ENCODE measurements around the gene TPP1. TPM values are rescaled to one million over a fixed set of nuclear protein-coding genes. Genes with fewer than 3 reads are reported as not detected.

The TPP1 gene
- polyA plus RNA-seq, 2 of the 4 experiments (the other 2 are of a cell fraction): 41.6 to 53.2 TPM

DNA sequence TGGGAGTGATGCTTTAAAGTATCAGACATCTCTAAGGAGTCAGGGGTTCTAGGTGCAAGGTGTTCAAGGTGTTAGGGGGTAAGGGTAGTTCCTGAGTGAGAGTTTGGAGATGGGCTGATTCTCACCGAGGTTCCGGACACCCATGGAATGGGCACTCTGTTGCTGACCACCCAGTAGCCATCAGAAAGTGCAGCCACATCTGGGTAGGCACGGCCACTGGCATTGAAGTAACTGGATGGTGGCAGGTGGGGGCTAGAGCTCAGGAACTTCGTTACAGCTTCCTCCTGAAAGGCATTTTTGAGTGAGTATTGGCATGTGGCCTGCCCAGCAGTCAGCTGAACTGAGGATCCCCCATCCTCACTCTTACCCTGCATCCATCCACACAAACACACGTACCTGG is 4.2 kb downstream of the TPP1 start:
- no peak for DNase-seq (ENCODE audit: low read depth in 1 of 2, low spot score in 1 of 2)
- TF ChIP-seq SREBF2 (IDR thresholded peaks at IDR 0.05) (no peak), HOXB5 (CRISPR knock-in tag; IDR thresholded peaks at IDR 0.05) (no peak), TFCP2L1 (CRISPR knock-in tag; IDR thresholded peaks at IDR 0.05) (no peak), CBX8 (IDR thresholded peaks at IDR 0.05) (no peak), FOSB (CRISPR knock-in tag; IDR thresholded peaks at IDR 0.05) (no peak), CHD4 (IDR thresholded peaks at IDR 0.05; ENCODE audit: borderline replicate concordance) (no peak), ZC3H11A (IDR thresholded peaks at IDR 0.05) (no peak)
- TF ChIP-seq, protein P1, sequence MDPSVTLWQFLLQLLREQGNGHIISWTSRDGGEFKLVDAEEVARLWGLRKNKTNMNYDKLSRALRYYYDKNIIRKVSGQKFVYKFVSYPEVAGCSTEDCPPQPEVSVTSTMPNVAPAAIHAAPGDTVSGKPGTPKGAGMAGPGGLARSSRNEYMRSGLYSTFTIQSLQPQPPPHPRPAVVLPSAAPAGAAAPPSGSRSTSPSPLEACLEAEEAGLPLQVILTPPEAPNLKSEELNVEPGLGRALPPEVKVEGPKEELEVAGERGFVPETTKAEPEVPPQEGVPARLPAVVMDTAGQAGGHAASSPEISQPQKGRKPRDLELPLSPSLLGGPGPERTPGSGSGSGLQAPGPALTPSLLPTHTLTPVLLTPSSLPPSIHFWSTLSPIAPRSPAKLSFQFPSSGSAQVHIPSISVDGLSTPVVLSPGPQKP (IDR thresholded peaks at IDR 0.05; ENCODE audit: low read depth, low read length): no peak
- ChIA-PET POLR2A (no interaction called here), CTCF (interaction anchor here (1.1 to 4.3 kb wide), 5 partner anchors 10 to 252 kb away, joined by 3 to 27 read pairs (median 4); partner anchors contain the start of gene MRPL17)
- 89% methylated on average over 5 of the region's 5 CpGs for WGBS (ENCODE audit: missing lambda C conversion rate)
- Histone ChIP-seq H3K27ac (no peak overlapping the region), H3K4me1 (peaks cover 28% of the 10 kb centered on the region), H3K9me3 (no peaks in the 10 kb centered on the region), H3K4me3 (no peak overlapping the region), H3K4me2 (no peak overlapping the region)
- FAIRE-seq: no peak
- ATAC-seq: no peak

DNA sequence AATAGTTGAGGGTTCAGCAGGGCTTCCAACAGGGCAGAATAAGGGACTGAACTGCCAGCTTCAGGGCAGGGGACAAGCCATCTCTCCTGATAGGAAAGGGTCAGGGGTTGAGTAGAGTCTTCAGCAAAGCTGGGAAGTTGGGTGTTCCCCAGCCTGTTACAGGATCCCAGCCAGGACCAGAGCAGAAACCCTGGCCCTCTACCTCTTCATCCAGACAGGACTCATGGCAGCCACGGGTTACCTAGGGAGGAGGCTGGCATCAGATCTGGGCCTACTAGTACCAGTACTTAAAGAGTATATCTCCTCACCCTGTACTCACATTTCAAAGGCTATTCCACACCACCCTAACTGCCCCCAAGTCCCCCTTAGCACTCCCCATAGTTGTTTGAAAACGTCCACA is 4.8 kb downstream of the TPP1 start:
- Histone ChIP-seq H3K9me3 (no peaks in the 10 kb centered on the region), H3K4me2 (no peak overlapping the region), H3K27ac (no peak overlapping the region), H3K4me1 (peaks cover 23% of the 10 kb centered on the region), H3K4me3 (no peak overlapping the region)
- DNase-seq (ENCODE audit: low read depth in 1 of 2, low spot score in 1 of 2): no peak
- 70% methylated on average over 2 of the region's 2 CpGs for WGBS (ENCODE audit: missing lambda C conversion rate)
- TF ChIP-seq ESRRA (IDR thresholded peaks at IDR 0.05; ENCODE audit: borderline replicate concordance, low read length): no peak
- TF ChIP-seq NPAS2 (CRISPR knock-in tag; IDR thresholded peaks at IDR 0.05; ENCODE audit: borderline replicate concordance): no peak
- TF ChIP-seq, protein P2, sequence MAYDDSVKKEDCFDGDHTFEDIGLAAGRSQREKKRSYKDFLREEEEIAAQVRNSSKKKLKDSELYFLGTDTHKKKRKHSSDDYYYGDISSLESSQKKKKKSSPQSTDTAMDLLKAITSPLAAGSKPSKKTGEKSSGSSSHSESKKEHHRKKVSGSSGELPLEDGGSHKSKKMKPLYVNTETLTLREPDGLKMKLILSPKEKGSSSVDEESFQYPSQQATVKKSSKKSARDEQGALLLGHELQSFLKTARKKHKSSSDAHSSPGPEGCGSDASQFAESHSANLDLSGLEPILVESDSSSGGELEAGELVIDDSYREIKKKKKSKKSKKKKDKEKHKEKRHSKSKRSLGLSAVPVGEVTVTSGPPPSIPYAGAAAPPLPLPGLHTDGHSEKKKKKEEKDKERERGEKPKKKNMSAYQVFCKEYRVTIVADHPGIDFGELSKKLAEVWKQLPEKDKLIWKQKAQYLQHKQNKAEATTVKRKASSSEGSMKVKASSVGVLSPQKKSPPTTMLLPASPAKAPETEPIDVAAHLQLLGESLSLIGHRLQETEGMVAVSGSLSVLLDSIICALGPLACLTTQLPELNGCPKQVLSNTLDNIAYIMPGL (CRISPR knock-in tag; IDR thresholded peaks at IDR 0.05; ENCODE audit: borderline replicate concordance): no peak
- TF ChIP-seq RCOR1 (IDR thresholded peaks at IDR 0.05; ENCODE audit: low read depth, low read length): no peak
- TF ChIP-seq, protein P3, sequence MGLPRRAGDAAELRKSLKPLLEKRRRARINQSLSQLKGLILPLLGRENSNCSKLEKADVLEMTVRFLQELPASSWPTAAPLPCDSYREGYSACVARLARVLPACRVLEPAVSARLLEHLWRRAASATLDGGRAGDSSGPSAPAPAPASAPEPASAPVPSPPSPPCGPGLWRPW (IDR thresholded peaks at IDR 0.05): no peak
- TF ChIP-seq CHD2 (IDR thresholded peaks at IDR 0.05; ENCODE audit: low read length, partially characterized antibody): no peak
- no peak for TF ChIP-seq GATA3 (IDR thresholded peaks at IDR 0.05; ENCODE audit: borderline replicate concordance)
- TF ChIP-seq JUNB (IDR thresholded peaks at IDR 0.05): no peak
- TF ChIP-seq, protein P1 (IDR thresholded peaks at IDR 0.05; ENCODE audit: low read depth, low read length): no peak
- TF ChIP-seq NR3C1 (IDR thresholded peaks at IDR 0.05): no peak
- no peak for TF ChIP-seq SMC3 (IDR thresholded peaks at IDR 0.05)
- TF ChIP-seq, protein P4, sequence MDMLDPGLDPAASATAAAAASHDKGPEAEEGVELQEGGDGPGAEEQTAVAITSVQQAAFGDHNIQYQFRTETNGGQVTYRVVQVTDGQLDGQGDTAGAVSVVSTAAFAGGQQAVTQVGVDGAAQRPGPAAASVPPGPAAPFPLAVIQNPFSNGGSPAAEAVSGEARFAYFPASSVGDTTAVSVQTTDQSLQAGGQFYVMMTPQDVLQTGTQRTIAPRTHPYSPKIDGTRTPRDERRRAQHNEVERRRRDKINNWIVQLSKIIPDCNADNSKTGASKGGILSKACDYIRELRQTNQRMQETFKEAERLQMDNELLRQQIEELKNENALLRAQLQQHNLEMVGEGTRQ (IDR thresholded peaks at IDR 0.05): no peak
- no peak for TF ChIP-seq KDM1A (IDR thresholded peaks at IDR 0.05; ENCODE audit: low read depth)
- no peak for TF ChIP-seq ZNF302 (CRISPR knock-in tag; IDR thresholded peaks at IDR 0.05)
- no peak for ATAC-seq
- FAIRE-seq: no peak
- ChIA-PET CTCF (interaction anchor here (1.1 to 4.3 kb wide), 4 partner anchors 10 to 252 kb away, joined by 3 to 27 read pairs (median 4); partner anchors contain the start of gene MRPL17), POLR2A (no interaction called here)
